ENCODE data around the gene ANAPC1.
"Not testable (repeated sequence)": the region's sequence is repeated elsewhere in the genome, so short reads cannot be mapped to it uniquely, and the experiment has no call there.

Gene ANAPC1

DNA sequence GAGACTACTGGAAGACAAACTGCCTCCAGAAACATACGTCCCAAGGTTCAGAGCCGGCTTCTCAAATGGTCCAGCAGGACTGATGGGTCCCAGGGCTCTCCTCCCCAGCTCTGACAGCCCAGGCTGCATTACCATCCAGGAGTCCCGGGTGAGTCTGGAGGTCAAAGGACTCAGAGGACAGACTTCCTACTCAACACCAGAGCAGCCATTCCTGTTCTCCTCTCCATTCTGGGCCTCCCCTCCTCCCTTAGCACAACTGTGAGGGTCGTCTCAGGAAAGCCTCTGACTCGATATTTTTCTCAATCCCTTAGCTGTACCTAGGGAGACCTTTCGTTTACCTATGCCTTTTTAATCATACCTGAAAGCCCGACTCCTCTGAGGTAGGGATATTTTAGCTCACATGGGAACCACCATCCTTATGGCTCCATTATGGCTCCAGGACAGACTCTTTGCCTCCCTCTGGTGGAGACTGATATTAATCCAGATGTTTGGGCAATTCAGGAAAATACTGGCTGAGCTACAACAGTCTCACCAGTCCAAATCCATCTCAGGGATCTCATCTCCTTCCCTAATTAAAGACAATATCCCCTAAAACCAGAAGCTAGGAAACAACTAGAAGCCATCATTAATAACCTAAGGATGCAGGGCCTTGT is 70.9 kb downstream of the ANAPC1 start:
- not testable (repeated sequence) for DNase-seq (ENCODE audit: low spot score)

GRCh38 chr2:111790633-111791032 is 93.4 kb downstream of the ANAPC1 start:
- not testable (repeated sequence) for DNase-seq (ENCODE audit: low spot score)

- not testable (repeated sequence) for DNase-seq (ENCODE audit: low spot score)
Observed at GRCh38 chr2:111784081-111784480, 99.9 kb downstream of the ANAPC1 start.

DNA sequence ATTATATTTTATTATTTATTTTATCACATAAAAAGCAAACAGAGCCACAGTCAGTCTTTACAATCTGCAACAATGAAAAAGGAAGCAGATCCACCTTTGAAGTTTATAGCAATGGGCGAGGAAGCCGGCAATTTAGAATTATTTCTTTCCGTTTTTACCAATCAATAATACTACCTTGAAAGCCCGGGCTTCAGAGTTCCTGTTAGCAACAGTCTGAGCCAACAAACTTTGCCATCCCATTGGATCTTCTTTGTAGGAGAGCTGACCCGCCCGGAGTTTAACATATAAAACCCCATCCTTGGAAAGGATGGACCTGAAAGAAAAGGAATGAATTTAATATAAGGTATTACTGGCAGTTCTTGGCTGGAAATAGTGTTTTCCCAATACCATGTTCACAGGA is 101.8 kb downstream of the ANAPC1 start:
- not testable (repeated sequence) for DNase-seq (ENCODE audit: low spot score)

DNA sequence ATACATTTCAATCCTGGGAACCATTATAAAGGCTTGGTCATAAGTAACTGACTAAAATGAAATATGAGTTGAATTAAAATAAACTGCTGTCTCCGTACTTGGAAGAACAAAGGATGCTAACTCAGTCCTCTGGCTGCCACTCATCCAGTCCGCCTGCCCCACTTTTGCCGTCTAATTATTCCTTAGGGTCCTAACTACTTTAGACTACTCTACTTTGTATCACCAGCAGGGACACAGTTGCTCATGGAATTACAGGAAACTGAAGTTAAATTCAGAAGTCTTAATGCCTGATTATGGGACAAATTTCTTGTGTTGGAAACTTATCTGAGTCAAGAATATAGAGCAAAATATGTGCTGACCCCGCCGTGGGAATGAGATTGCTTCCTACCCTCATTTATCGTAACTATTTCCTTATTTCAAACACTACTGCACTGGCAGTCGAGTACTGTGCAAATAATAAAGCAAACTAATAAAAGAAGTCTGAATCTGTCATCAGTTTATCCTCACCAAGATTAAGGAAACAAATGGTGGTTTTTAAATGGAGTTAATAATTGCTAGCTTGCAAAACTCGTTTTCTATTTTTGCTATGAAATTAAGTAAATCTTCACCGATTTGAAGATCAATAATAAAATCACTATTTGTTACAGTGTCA is 102.4 kb downstream of the ANAPC1 start:
- not testable (repeated sequence) for DNase-seq (ENCODE audit: low spot score)

DNA sequence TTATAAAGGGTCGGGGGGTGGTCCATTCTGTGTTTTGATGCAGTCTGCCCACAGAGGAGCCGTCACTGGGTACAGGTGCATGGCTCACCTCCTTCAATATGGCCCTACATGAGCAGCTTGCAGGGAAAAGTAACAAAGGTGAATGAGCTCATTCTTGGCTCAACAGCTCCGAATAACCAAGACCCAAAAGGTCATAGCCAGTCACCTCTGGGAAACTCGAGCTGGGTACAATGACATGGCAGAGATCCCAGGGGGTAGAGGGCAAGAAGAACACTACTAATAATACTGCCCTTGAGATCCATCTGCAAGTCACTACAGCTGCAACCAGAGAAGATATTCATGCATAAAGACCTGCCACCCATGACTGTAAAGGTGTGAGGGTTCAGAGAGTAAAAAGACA is 106.8 kb downstream of the ANAPC1 start:
- not testable (repeated sequence) for DNase-seq (ENCODE audit: low spot score)

GRCh38 chr2:111776296-111776695 is 107.7 kb downstream of the ANAPC1 start:
- DNase-seq (ENCODE audit: low spot score): not testable (repeated sequence)

- not testable (repeated sequence) for DNase-seq (ENCODE audit: low spot score)
Observed at GRCh38 chr2:111772180-111772579, 111.8 kb downstream of the ANAPC1 start.

DNA sequence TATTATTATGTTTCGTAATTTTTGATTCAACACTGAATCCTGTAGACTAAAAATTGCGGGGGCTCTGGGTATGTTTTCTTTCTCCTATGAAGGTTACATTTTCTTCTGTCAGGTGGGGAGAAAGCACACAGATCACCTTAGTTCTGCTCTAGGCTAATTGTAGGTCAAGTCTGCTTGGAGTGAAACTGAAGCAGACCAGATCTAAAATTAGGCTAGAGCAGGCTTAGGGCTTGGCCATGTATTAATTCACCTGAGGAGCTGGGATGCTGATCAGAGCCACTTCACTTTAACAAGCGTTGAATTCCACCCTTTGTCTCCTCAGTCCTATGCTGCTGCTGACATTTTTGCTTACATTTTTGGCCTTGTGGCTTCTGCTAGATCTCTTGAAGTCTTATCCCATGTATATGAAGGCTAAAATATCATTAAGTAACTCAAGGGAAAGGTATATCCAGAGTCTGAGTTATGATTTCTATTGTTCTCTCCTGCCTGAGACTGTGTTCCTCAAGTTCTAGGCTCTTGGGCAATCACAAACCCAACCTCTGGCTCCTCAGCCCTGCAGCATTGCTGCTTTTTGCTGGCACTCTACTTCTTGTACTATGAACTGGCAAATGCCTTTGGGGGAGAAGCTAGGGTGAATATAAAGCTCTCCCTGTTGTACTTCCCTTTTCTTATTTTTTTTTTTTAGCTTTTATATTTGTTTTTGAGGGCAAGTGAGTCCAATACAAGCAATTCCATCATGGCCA is 112.9 kb downstream of the ANAPC1 start:
- DNase-seq (ENCODE audit: low spot score): not testable (repeated sequence)

DNA sequence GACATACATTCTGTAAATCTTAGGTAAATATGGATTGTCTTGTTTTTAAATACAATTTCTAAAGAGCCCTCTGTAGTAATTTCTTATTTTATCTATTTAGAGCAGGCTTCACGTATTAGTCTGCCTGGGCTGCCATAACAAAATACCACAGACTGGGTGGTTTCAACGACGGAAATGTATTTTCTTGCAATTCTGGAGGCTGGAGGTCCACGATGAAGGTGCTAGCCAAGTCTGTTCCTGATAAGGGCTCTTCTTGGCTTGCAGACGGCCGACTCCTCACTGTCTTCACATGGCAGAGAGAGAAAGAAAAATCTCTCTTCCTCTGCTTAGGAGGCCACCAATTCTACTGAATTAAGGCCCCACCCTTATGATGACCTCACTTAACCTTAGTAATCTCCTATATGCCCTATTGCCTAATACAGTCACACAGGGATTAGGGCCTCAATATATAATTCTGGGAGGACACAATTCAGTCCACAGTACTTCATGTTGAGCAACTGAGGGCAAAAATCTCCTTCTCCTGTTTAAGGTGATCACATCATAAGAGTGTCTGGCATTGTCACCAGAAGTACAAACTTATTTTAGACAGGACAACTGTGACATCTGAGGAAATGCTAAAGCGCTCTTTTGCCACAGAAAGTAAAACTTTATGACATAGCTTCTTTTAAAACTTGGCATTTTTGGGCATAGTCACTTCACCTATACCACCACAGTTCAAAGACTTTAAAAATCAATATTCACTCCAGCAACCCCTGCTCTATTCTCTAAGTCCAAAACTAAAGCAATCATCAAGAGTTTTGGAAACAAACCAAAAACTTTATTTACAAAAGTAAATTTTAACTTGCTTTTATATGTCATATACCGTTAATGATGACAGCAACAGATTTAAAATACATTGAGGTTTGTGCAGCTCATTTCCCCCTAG is 115.5 kb downstream of the ANAPC1 start:
- DNase-seq (ENCODE audit: low spot score): not testable (repeated sequence)

- DNase-seq (ENCODE audit: low spot score): not testable (repeated sequence)
Observed at GRCh38 chr2:111767087-111767486, 116.9 kb downstream of the ANAPC1 start.

GRCh38 chr2:111766295-111766694 is 117.7 kb downstream of the ANAPC1 start:
- DNase-seq (ENCODE audit: low spot score): not testable (repeated sequence)

GRCh38 chr2:111764151-111764550 is 119.8 kb downstream of the ANAPC1 start:
- DNase-seq (ENCODE audit: low spot score): not testable (repeated sequence)

DNA sequence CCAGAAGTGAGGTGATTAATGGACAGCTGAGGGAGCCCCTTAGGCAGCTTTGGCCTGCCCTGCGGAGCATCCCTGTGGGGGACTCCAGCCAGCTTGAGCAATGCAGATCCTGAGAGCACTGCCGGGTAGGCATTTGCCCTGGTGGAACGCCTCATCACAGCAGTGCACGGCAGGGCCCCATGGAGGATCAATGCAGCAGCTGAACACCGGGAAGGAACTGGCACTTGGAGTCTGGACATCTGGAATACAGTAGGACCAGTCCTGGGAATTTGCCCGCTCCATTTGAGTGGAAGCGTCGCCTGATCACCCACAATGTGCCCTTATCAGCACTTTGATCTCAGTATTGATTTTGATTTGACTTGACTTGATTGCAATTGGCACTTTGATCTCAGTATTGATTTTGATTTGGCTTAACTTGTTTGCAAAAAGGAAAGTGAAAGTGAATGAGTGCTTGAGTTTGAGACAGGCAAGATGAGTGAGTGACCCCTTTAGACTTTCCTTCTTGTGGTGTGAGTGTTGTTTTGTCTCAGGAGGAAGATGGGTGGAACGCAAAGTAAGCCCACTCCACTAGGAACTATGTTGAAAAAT is 123.2 kb downstream of the ANAPC1 start:
- DNase-seq (ENCODE audit: low spot score): not testable (repeated sequence)

DNA sequence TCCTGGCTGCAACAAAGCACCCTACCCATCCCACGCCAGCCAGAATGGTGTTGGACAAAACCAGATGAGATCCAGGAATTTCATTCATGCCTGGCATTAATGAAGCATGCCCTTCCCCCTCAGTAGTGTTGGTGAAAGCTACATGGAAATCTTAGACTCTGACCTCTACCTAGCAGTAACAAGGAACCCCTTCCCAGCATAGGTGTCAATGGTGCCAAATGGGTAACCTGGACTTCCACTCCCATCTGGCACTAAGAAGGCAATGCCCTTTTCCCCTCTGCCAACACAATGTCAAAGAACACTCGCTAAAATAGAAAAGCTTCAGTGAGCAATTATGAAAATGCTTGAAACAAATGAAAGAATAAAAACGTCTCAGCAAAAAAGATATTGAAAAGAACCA is 131.5 kb downstream of the ANAPC1 start:
- not testable (repeated sequence) for DNase-seq (ENCODE audit: low spot score)

DNA sequence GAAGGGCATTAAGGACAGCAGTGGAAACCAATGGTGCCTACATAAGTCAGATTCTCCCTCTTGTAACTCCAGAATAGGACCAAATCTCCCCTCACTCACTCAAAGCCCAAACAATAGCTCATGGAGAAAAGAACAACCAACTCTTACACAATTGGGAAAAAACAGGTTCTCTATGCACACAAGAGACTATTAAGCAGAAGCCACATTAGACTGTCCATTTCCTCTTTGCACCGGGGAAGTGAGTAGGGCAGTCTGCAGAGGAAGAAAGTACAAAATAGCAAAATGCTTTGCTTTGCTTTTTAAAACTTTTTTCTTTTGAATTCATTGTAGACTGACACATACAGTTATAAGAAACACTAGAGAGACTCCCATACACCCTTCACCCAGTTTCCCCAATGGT is 133.4 kb downstream of the ANAPC1 start:
- not testable (repeated sequence) for DNase-seq (ENCODE audit: low spot score)

- not testable (repeated sequence) for DNase-seq (ENCODE audit: low spot score)
Observed at GRCh38 chr2:111748429-111748828, 135.6 kb downstream of the ANAPC1 start.

DNA sequence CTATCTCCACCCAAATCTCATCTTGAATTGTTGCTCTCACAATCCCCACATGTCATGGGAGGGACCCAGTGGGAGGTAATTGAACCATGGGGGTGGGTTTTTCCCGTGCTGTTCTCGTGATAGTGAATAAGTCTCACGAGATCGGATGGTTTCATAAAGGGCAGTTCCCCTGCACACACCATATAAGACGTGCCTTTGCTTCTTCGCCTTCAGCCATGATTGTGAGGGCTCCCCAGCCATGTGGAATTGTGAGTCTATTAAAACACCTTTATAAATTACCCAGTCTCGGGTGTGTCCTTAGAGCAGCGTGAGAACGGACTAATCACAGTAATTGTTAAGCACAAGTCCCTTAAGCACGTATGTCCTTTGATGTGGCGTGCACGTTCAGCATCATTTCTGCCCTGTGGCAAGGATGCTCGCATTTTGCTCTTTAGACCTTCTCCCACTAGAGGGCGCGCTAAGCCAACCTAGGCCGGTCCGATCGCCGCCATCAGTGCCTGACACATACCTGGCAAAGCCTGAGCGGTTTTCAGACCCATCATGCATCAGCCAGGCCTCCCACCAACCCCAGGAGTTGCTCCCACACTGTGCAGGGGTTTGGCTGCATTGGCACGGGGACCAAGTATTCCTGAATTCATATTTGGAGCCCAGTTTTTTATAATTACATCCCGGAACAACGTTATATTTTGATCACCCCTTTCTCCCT is 136.4 kb downstream of the ANAPC1 start:
- DNase-seq (ENCODE audit: low spot score): not testable (repeated sequence)

DNA sequence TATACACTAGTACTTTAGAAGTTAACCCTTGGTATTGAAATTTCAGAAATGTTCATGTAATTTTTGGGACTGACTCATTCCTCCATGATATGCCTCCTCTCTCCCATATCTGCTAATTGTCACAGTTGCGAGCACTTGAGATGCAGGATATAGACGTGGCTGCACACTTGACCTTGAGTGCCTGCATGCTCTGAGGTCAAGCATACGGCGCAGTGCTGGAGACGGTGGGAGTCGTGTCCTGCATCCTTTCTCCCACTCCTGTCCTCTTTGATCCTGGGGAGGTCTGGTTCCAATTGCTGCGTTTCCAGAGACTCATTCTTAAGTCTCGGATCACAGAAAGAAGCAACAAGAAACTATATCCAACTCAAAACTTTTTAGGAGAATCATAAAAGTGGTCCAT is 139.2 kb downstream of the ANAPC1 start:
- DNase-seq (ENCODE audit: low spot score): not testable (repeated sequence)

- DNase-seq (ENCODE audit: low spot score): not testable (repeated sequence)
Observed at GRCh38 chr2:111741517-111741916, 142.5 kb downstream of the ANAPC1 start.

Measured in AG08395 (cell line).